GM21529 (cell line): ENCODE measurements around the gene CHDH.

Experiments
- ATAC-seq: cut with Tn5 transposase; IDR thresholded peaks from one replicate; pipeline ENCODE4 v1.9.1; 2021; ENCODE audit not compliant: unreplicated experiment

Gene CHDH

DNA sequence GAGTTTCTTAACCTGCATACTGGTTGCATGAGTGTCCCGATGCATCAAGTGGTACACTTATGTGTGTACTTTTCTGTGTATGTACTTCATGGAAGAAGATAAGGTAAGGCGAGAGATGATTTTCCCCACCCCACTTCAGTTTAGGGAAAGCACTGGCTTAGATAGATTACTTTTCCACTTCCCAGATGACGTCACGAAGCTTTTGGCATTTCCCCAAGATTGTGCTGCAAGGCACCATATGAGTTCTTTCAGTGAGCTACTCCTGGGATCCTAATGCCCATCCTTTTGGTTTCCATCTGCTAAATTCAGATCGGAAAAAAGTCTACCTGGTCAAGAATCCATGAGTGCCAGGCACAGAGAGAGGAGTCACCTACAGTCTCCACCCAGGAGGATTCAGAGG lies 4.7 kb upstream of the CHDH start:
- ATAC-seq = no peak

DNA sequence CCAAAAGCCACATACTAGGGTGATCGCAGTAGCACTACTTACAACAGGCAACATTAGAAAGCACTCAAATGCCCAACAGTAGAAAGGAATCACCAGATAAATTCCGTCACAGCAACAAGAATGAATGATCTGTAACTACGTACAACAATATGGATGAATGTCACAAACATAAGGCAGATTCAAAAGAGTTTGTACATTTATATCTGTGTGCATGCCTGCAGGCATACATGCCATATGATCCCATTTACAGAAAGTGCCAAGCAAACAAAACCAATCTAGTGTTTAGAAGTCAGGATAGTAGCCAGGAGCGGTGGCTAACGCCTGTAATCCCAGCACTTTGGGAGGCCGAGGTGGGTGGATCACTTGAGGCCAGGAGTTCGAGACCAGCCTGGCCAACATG lies 3.7 kb upstream of the CHDH start:
- ATAC-seq = no peak

- ATAC-seq = no peak
Observed at GRCh38 chr3:53846851-53847155, 584 bp upstream of the CHDH start.

DNA sequence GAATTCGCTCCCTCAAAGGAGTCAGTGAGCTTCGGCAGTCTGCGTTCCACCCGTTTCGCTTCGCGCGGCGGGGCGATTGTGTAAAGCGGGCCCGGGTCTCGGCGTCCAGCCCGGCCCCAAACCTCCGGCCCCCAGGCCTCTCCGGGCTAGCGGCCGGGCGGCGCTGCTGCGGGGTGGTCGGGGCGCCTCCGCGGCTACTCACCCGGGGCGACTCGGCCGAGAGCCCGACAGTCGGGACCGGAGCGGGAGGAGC lies 412 bp downstream of the CHDH start:
- no peak for ATAC-seq

DNA sequence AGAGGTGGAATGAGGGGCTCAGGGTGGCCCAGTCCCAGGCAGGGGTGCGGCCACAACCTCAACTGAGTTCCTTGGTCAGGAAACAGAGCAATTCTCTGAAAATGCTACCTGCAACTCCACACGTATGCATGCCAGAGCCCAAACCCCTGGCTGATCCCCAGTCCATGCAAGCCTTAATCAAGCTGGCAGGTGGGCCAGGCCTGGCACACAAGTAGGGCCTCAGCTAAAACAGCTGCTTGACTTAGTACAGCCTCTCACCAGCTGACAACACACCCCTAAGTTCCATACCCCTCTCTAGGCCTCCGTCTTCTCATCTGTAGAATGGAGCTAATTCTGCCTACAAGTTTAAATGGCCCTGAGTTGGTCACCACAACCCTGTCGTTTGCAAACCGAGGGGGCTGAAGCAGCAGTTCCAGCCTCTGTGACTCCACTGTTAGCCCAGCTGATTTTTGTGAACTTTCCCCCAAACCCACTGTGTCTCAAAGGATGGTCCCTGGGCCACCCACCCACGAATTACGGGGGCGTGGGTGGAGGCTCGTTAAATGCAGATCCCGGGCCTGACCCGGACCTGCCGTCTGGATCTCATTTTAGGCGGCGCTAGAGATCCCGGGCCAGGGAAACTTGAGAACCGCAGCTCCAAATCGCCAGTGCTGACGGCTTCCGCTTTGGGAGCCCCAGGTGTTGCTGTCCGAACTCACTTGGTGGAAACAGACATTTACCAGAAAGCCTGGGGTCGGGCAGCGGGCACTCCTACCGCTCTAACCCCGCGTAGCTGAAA lies 927 bp downstream of the CHDH start:
- peak; percentile 25 for ATAC-seq

GRCh38 chr3:53844262-53845102 lies 1.7 kb downstream of the CHDH start:
- no peak for ATAC-seq

GRCh38 chr3:53843195-53844177 lies 2.7 kb downstream of the CHDH start:
- peak; percentile 44 for ATAC-seq

DNA sequence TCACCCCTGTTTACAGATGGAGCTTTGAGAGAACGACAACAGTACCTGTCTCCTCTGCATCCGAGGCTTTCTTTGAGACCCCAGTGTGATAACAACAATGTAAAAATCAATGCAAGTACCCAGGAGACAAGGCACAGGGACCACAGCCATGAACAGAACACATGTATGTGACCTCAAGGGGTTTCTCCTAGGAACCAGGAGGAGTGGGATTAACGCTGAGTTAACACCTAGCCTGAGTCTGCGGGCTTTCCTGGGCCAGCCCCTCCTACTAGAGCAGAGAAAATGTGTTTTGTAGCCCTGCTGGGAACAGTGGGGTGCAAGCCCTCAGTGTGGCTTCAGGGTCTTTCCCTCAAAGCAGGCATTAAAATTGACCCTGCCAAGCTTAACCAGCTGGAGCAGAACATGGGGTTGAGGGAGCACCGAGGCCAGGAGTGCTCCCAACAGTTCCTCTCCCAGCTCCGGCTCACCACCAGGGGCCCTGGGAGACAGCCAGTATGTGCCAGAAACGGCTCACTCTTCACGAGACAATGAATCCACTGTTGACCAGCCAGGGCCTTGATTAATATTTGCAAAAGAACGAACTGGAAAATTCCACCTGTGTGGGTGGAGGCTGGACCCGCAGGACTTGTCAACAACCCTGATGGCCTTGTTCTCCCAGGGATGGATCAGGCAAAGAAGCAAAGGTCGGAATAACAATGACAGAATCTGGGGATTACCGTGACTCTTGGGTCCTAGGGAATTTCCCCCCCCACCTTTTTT lies 3.6 kb downstream of the CHDH start:
- no peak for ATAC-seq

DNA sequence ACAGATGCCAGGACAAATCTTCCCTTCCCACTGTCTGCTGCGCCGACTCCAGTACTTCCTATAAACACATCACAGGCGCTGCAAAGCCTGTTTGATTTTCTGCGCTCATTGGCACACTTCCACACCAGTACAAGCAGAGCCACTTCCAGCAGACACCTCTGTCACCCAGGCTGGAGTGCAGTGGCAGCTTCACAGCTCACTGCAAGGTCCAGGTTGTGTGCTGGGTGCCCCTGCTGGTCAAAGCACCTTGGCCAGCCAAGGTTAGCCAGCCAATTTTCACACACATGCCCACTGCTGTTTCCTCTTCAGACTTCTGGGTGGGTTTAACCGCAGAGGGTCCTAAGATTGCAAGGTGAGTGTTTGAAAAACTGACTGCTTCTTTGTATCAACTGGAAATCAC lies 4.9 kb downstream of the CHDH start:
- no peak for ATAC-seq

GRCh38 chr3:53837331-53837730 lies 8.9 kb downstream of the CHDH start:
- ATAC-seq = no peak

- ATAC-seq = no peak
Observed at GRCh38 chr3:53836084-53836872, 9.9 kb downstream of the CHDH start.

DNA sequence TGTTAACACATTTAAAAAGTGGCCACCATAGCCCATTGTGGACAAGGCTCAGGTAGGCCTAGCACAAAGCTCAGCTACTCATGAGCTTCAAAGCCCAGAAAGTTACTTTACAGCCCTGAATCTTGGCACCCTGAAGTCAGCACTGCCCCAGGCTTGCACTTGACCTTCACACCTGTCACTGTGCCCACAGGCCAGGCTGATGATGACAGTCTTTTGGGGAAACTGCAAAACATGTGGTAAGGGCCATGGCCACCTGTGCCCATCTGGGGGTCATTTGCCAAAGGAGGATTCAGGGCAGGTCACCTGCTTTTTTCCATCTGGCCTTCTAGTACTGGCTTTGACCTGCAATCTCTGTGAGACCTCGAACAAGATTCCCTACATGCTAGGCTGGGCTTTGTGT lies 11.0 kb downstream of the CHDH start:
- ATAC-seq = no peak

DNA sequence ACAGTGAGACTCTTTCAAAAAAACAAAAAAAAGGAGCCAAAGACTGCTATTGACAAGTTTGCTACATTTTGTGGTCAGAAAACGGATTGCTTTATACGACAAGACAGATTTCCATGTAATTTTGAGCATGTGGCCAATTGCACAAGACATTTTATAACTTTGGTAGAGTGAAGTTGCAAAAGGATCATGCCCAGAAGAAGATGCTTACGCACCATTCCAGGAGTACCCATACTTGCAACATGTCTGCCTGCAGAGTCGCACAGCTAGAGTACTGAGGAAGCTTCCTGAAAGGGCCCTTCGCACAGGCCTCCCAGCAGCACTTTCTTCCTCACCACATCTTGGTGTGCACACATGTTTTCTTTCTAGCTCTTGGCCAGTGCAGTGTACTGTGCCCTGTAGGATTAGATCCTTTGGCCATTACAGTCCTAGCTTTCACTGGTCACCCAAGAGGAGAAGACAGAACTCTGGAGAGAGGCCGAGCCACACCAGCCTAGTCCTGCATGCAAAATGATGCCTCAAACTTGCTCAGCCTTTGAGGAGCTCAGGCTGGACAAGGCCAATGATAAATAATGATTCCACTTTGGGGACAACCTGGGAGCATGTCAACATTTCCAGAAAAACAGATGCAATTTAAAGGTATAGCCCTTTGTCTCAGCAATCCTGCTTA lies 11.7 kb downstream of the CHDH start:
- no peak for ATAC-seq

DNA sequence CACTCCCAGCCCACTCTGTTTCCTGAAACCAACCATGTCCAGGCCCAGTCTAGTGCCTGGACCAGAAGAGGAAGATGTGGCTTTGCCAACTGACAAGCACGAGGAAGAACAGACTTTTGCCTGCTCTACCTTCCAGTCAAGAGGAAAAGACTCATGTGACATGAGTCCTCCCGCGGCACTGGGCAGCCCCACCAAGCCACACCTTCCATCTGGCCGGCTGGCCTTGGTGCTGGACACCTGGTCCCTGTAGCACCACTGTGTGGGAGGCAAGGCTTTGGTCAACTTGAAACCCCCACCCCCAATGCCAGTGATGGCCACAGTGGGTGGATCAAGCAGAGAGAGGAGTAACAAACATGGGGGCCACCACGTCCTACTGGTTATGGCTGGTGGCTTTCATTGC lies 12.5 kb downstream of the CHDH start:
- ATAC-seq = no peak

DNA sequence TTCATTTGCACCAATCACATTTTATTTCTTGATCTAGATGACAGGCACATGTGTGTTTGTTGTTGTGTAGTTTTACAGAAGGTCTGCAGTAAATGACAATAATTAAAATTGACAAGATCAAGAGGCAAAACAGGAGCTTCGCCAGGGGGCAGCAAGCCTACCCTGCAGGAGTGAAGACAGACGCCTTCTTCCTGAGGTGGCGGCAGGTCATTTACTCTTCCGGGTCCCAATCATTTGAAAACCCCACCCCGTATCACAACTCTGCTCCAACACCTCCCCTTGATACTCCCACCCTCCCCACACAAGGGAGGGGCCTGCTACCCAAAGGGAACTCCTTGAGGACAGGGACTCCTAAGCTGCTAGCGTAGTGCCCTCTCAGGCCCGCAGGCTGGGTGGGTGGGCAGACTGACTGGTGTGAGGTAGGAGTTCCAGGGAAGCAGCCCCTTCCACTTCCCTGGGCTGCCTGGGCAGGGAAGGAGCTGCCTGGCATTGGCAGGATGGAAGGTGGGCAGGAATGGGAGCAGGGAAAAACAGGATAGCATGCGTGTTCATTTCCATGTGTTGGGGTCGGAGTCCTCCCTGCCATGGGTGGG lies 13.1 kb downstream of the CHDH start:
- ATAC-seq = no peak

DNA sequence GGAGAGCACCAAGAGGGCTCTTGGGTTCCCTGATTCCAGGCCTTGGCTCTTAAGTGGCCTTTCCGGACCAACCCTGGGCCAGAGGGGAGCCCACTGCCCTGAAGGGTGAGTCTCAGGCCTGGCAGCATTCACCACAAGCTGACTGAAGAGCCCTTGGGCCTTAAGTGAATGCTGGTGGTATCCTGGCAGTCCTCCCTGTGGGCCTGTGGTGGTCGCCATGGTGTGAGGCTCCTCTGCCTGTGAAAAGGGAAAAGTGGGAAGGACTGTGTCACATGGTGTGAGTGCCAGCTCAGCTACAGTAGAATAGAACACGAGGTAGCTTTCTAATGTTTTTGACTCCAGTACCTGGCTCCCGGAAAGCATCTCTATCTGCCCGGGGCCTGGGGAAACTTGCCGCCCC lies 15.3 kb downstream of the CHDH start:
- ATAC-seq = no peak

GRCh38 chr3:53829605-53830004 lies 16.6 kb downstream of the CHDH start:
- ATAC-seq = no peak

DNA sequence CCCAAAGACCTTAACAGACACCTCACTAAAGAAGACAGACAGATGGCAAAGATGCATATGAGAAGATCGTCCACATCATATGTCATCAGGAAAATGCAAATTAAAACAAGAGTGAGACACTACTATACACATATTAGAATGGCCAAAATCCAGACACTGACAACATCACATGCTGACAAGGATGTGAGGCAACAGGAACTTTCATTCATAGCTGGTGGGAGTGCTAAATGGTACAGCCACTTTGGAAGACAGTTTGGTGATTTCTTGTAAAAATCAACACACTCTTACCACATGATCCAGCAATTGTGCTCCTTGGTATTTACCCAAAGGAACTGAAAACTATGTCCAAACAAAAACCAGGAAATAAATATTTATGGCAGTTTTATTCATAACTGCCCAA lies 17.6 kb downstream of the CHDH start:
- no peak for ATAC-seq

GRCh38 chr3:53826048-53826447 lies 20.2 kb downstream of the CHDH start:
- no peak for ATAC-seq
